Glomerular visceral epithelial cell (primary cell): Measurements from ENCODE around the gene CHN2.
"Not testable (repeated sequence)": the region's sequence is repeated elsewhere in the genome, so short reads cannot be mapped to it uniquely, and the experiment has no call there.

ENCODE experiments used
- DNase-seq: peaks from one replicate; pipeline ENCODE4 v3.0.0-alpha.2; 2016; ENCODE audit errors: extremely low spot score

Gene CHN2

GRCh38 chr7:29488977-29489376, 294.4 kb downstream of the CHN2 start:
- DNase-seq: no peak

DNA sequence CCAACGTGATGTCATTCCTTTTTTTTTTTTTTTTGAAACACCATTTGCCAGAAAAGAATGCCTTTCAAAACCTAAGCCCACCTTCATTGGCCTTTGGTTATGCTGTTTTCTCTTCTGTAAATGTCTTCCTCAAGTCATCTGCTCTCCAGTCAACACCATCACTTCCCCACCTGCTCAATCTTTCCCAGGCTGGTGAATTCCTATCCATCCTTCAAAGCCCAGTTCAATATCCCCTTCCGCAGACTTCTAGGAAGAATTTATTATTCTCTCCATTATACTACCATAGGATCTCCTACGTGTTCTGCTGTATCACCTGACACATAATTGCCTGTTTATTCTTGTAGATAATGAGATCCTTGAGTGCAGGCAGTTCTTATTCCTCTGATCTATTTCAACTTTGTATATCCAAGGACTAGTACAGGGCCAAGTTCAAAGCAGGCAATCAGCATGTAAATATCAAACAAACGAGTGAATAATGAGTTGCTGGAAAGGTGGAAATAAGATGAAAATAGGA, 295.6 kb downstream of the CHN2 start:
- DNase-seq: no peak

- DNase-seq: no peak
These were observed 299.8 kb downstream of the CHN2 start for GRCh38 chr7:29494350-29494749.

GRCh38 chr7:29495653-29496052, 301.1 kb downstream of the CHN2 start:
- DNase-seq: no peak

- no peak for DNase-seq
These were observed 301.9 kb downstream of the CHN2 start for GRCh38 chr7:29496355-29497020.

- DNase-seq: no peak
These were observed 305.4 kb downstream of the CHN2 start for GRCh38 chr7:29499932-29500331.

DNA sequence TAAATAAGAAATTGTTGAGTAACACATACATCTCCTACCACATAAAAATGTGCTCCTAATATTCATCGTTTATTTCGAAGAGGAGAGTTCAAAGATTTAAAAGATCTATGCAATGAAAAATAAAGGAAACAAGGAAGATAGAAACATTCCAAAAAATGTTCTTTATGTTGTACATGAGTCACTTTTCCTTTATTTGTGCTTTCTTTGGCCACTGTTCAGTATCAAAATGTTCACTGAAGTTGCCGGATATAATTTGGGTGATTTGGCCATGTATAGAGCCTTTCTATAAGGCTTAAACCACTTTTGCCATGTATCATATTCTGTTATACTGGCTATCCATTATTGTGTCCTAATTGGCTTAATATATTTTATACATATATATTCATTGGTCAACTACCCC, 306.1 kb downstream of the CHN2 start:
- DNase-seq: no peak

DNA sequence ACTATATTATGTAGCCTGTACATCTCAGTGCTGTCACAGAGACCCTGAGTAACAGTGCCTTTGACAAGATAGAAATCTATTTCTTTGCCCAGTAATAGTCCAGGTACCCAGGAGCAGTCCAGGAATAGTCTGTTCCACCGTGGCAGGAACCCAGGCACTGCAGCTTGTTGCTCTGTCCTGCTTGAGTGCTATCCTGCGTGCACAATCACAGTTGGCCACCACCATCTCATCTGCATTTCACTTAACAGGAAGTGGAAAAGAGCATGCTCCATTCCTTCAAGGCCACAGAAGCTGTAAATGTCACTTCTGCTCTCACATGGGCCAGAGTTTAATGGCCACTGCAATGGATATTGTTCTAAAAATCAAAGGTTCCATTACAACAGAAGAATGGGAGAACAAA, 307.6 kb downstream of the CHN2 start:
- DNase-seq: no peak

DNA sequence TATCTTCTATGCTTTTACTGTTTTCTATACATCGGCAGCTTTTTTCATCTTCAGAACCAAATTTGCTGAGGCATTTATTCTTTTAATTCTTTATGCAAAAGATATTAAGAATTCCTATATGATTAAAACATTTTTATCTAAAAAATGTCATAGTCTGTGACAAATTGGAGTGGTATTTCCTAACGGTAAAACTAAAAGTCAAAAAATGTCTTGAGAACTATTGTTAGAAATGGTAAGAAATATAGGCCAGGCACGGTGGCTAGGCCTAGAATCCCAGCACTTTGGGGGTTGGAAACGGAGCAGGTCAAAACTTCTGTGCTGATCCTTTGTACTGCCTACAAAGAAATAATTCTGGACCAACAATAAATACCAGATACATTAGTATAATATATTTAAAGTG, 311.4 kb downstream of the CHN2 start:
- DNase-seq: no peak

DNA sequence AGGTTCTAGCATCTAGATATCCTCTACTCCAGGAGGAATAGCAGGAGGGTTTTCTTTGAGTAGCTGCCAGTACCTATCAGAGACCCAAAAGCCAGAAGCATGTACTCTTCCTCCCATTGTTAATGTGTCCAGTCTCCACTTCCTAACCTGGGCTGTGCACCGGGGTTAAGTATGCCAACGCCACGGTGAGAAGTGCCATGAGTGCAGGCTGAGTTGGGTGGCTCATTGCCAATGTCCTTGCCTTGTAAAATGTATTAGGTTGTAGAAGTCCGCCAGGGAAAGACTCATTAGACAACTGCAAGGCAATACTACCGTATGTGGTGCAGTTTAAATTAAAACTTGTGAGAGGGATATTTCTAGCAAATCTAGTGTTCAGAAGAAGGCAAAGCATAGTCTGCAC, 314.0 kb downstream of the CHN2 start:
- DNase-seq: no peak

- no peak for DNase-seq
These were observed 315.5 kb downstream of the CHN2 start for GRCh38 chr7:29510028-29510427.

GRCh38 chr7:29511337-29511736, 316.8 kb downstream of the CHN2 start:
- DNase-seq: no peak

GRCh38 chr7:29511851-29512250, 317.3 kb downstream of the CHN2 start:
- DNase-seq: no peak

DNA sequence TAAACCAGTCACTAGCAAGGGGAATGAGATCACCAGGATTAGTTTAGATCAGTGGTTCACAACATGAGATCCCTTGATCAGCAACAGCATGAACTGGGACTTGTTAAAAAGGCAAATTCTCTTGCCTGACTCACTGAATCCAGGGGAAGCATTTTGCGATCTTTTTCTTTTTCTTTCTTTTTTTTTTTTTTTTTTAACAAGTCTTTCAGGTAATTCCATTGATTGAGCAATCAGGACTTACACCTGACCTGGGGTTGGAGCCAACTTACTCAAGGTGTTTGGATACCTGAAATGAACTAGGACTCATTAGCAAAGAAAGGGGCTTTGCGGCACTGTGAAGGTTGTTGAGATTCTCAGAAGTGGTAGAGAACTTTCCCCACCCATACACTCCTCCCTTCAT, 321.9 kb downstream of the CHN2 start:
- DNase-seq: no peak

- DNase-seq: no peak
These were observed 324.0 kb downstream of the CHN2 start for GRCh38 chr7:29518616-29519015.

DNA sequence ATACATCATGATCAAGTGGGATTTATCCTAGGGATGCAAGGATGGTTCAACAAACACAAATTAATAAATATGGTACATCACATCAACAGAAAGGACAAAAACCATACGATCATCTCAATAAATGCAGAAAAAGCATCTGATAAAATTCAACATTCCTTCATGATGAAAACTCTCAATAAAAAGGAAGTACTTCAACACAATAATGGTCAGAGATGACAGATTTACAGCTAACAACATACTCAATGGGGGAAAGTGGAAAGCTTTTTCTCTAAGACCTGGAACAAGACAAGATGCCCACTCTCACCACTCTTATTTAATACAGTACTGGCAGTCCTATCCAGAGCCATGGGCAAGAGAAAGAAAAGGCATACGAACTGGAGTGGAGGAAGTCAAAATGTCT, 329.2 kb downstream of the CHN2 start:
- DNase-seq: no peak

DNA sequence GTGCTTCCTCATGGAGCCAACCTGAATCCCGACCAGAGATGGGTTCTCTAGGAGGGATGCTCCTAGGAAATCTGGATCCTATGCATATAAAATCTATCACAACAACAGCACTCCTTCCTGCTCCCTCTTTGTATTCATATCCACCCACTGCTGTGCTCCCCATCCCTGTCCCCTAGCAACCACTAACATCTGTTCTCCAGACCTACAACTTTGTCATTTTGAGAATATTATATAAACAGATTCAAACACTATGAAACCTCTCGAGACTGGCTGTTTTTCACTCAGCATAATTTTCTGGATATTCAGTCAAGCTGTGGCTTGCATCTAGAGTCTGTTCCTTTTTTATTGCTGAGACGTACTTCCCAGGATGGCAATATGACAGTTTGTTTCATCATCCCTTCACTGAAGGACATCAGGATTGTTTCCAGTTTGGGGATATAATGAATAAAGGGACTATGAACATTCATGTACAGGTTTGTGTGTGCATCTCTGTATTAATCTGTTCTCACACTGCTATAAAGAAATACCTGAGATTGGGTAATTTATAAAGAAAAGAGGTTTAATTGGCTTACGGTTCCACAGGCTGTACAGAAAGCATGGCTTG, 333.0 kb downstream of the CHN2 start:
- DNase-seq: no peak

- not testable (repeated sequence) for DNase-seq
These were observed 334.0 kb downstream of the CHN2 start for GRCh38 chr7:29528526-29528925.
